Smooth muscle cell (in vitro differentiated cells): ENCODE measurements around the gene SSUH2. TPM values are rescaled to one million over a fixed set of nuclear protein-coding genes. Genes with fewer than 3 reads are reported as not detected.

Source experiments
- DNase-seq: peaks from one replicate; lab custom pipeline; 2025; ENCODE audit not compliant: unreplicated experiment; lab: John Stamatoyannopoulos, UW
- H2AFZ ChIP-seq: fragments of 200-600 bp; sonication (generic); 2 replicates; pipeline ENCODE4 v1.6.0; 2016; ENCODE audit warnings: antibody characterized with exemption, low read depth, mild to moderate bottlenecking
- H3F3A ChIP-seq: fragments of 200-600 bp; sonication (generic); 2 replicates; pipeline ENCODE4 v1.6.0; 2017; ENCODE audit warnings: antibody characterized with exemption, low read depth
- H3K27ac ChIP-seq: fragments of 200-600 bp; sonication (generic); 2 replicates; pipeline ENCODE4 v1.5.1; 2016; ENCODE audit warnings: low read depth, mild to moderate bottlenecking
- H3K27me3 ChIP-seq: fragments of 200-600 bp; sonication (generic); 2 replicates; pipeline ENCODE4 v1.6.1; 2016; ENCODE audit warnings: low read depth, mild to moderate bottlenecking
- H3K36me3 ChIP-seq: fragments of 200-600 bp; sonication (generic); 2 replicates; pipeline ENCODE4 v1.5.1; 2016; ENCODE audit warnings: low read depth
- H3K4me1 ChIP-seq: fragments of 200-600 bp; sonication (generic); 2 replicates; pipeline ENCODE4 v1.5.1; 2016; ENCODE audit warnings: low read depth
- H3K4me2 ChIP-seq: fragments of 200-600 bp; sonication (generic); 2 replicates; pipeline ENCODE4 v1.6.0; 2016; ENCODE audit warnings: mild to moderate bottlenecking
- H3K4me3 ChIP-seq: fragments of 200-600 bp; sonication (generic); 2 replicates; pipeline ENCODE4 v1.5.1; 2016; ENCODE audit warnings: mild to moderate bottlenecking
- H3K79me2 ChIP-seq: fragments of 200-600 bp; sonication (generic); 2 replicates; pipeline ENCODE4 v1.6.0; 2016; ENCODE audit warnings: low read depth, mild to moderate bottlenecking
- H3K9ac ChIP-seq: fragments of 200-600 bp; sonication (generic); 2 replicates; pipeline ENCODE4 v1.6.0; 2016; ENCODE audit warnings: low read depth
- H3K9me3 ChIP-seq: fragments of 200-600 bp; sonication (generic); replicated peaks from 2 replicates; pipeline ENCODE4 v1.5.1; 2016; ENCODE audit warnings: low read depth
- H4K20me1 ChIP-seq: fragments of 200-600 bp; sonication (generic); 2 replicates; pipeline ENCODE4 v1.6.0; 2016; ENCODE audit warnings: low read depth
- CTCF ChIP-seq: fragments of 200-600 bp; sonication (generic); IDR thresholded peaks from 2 replicates; pipeline ENCODE4 v1.5.1; 2017; ENCODE audit warnings: borderline replicate concordance, mild to moderate bottlenecking, antibody characterized with exemption; ENCODE audit not compliant: insufficient read depth, poor library complexity, severe bottlenecking
- WGBS: methylation state at CpG from one replicate; pipeline ENCODE4 v1.1.7; 2016; ENCODE audit warnings: low lambda C conversion rate; 5-methylcytosine and 5-hydroxymethylcytosine counted together
- polyA plus RNA-seq: library from polyadenylated mRNA; unstranded; fragments of >200 nt; fragmentation: Nextera tagmentation; extraction: Ambion mirVana; gene quantifications from 2 replicates; pipeline ENCODE4 v1.2.1, GENCODE V29; 2016
- total RNA-seq: library from RNA; depleted of rRNA; stranded (reverse); fragments of >200 nt; gene quantifications from 2 replicates; pipeline ENCODE4 v1.2.3, GENCODE V29; 2014

The SSUH2 gene
- total and polyA plus RNA-seq, 2 experiments from 2014 or later = 0.09 TPM; not detected in 1

- H3F3A ChIP-seq = no peaks in the 10 kb centered on the region
- H3K4me3 ChIP-seq = no peak overlapping the region
- peaks cover 13% of the 10 kb centered on the region for H3K4me1 ChIP-seq
- 90% methylated on average over 7 of the region's 7 CpGs for WGBS
- H3K79me2 ChIP-seq = no peaks in the 10 kb centered on the region
- H4K20me1 ChIP-seq = no peaks in the 10 kb centered on the region
- DNase-seq = no peak
- no peak overlapping the region for H3K27ac ChIP-seq
- peaks cover 10% of the 10 kb centered on the region for H3K27me3 ChIP-seq
- H2AFZ ChIP-seq = no peak overlapping the region
- TF ChIP-seq CTCF = no peak
- H3K36me3 ChIP-seq = no peaks in the 10 kb centered on the region
- H3K9me3 ChIP-seq = no peaks in the 10 kb centered on the region
- H3K9ac ChIP-seq = no peak overlapping the region
- no peak overlapping the region for H3K4me2 ChIP-seq
These were observed 5.0 kb downstream of the SSUH2 start for GRCh38 chr3:8639659-8640000.

DNA sequence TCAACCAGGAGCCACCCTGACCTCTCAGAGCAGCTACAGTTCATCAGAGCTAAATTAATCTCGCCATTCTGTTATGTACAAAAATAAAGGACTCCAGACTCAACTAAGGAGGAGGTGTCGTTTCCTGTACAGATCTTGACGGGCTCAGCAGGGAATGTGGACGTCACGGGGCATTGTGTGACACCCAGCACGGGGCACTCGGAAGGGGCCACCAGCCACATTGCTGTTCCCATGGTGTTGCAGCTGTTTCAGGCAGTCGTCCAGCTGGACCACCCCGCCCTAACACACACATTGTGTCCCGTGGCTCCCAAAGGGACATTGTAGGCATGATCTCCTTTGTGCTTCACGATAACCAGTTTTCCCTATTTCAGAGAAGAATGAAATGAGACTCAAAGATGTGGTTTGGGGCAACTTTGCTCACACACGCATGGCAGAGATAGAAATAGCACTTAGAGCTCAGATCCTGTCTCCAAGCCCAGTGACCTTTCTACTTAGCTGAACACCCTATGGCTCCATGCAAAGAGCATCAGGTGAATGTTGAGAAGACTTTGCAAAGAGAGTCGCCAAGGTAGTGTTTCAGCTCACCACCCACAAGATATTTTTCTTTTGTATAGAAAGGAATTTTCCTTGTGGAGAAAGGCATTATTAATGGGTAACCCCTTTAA, 5.5 kb downstream of the SSUH2 start:
- Histone ChIP-seq H4K20me1 (no peaks in the 10 kb centered on the region), H3F3A (no peaks in the 10 kb centered on the region), H3K4me3 (no peak overlapping the region), H3K79me2 (no peaks in the 10 kb centered on the region), H3K27me3 (peaks cover 5% of the 10 kb centered on the region), H2AFZ (no peak overlapping the region), H3K4me1 (peaks cover 13% of the 10 kb centered on the region), H3K4me2 (no peak overlapping the region), H3K27ac (no peak overlapping the region), H3K9ac (no peak overlapping the region), H3K9me3 (no peaks in the 10 kb centered on the region), H3K36me3 (no peaks in the 10 kb centered on the region)
- WGBS = 92% methylated on average over 13 of the region's 13 CpGs
- TF ChIP-seq CTCF = no peak
- no peak for DNase-seq

GRCh38 chr3:8637348-8637747, 7.2 kb downstream of the SSUH2 start:
- no peak overlapping the region for H3K4me3 ChIP-seq
- no peaks in the 10 kb centered on the region for H3K27me3 ChIP-seq
- no peaks in the 10 kb centered on the region for H4K20me1 ChIP-seq
- DNase-seq = no peak
- 100% methylated on average over 1 of the region's 1 CpG for WGBS
- no peaks in the 10 kb centered on the region for H3K36me3 ChIP-seq
- no peaks in the 10 kb centered on the region for H3F3A ChIP-seq
- no peak for TF ChIP-seq CTCF
- H3K79me2 ChIP-seq = no peaks in the 10 kb centered on the region
- no peak overlapping the region for H3K9ac ChIP-seq
- no peaks in the 10 kb centered on the region for H3K9me3 ChIP-seq
- no peak overlapping the region for H3K27ac ChIP-seq
- peaks cover 13% of the 10 kb centered on the region for H3K4me1 ChIP-seq
- no peak overlapping the region for H3K4me2 ChIP-seq
- no peak overlapping the region for H2AFZ ChIP-seq

DNA sequence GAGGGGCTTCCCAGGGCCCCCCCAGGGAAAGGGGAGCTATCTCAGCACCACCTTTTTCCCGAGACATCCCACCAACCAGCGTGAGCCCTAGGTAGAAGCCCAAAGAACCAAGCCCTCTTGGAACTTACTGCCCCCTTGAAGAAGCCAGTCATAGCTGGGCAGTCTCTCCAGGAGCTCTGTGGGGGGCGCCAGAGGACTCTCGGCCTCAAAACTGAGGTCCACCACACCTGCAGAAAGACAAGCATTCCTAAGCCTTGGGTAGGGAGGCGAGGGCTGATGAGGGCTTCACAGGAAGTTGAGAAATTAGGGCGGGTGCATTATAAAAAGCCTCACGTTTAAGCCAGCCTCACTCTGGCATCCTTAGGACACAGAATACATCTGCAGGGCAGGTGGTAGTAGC, 9.0 kb downstream of the SSUH2 start:
- TF ChIP-seq CTCF = no peak
- peaks cover 13% of the 10 kb centered on the region for H3K4me1 ChIP-seq
- H3K4me2 ChIP-seq = no peak overlapping the region
- no peak overlapping the region for H3K4me3 ChIP-seq
- 70% methylated on average over 7 of the region's 7 CpGs for WGBS
- no peak overlapping the region for H3K27ac ChIP-seq
- H4K20me1 ChIP-seq = no peaks in the 10 kb centered on the region
- no peaks in the 10 kb centered on the region for H3K79me2 ChIP-seq
- no peak overlapping the region for H3K9ac ChIP-seq
- H2AFZ ChIP-seq = no peak overlapping the region
- H3F3A ChIP-seq = no peaks in the 10 kb centered on the region
- no peaks in the 10 kb centered on the region for H3K27me3 ChIP-seq
- no peaks in the 10 kb centered on the region for H3K9me3 ChIP-seq
- H3K36me3 ChIP-seq = no peaks in the 10 kb centered on the region
- no peak for DNase-seq
